H1 (cell line): ENCODE results near the gene CCDC12. TPM values are rescaled to one million over a fixed set of nuclear protein-coding genes. Genes with fewer than 3 reads are reported as not detected.

Experiments used
- CTCF ChIA-PET: fragments of 300-600 bp; sonication (Branson Sonifier 250); formaldehyde crosslinking; loops from one replicate; lab custom pipeline; 2021; ENCODE audit not compliant: partially characterized antibody; lab: Charles Lee
- POLR2A ChIA-PET: fragments of 300-600 bp; sonication (Branson Sonifier 250); formaldehyde crosslinking; loops from one replicate; lab custom pipeline; 2021; ENCODE audit warnings: inconsistent platforms; ENCODE audit not compliant: partially characterized antibody; lab: Charles Lee
- DNase-seq, 2 experiments: peaks; one replicate each; pipeline versions ENCODE4 v3.0.0 to v3.0.0-alpha.2; 2010 to 2022; ENCODE audit warnings: low spot score in 2 of 2, low read depth in 1 of 2, mixed read lengths in 1 of 2
- FAIRE-seq: peaks from 2 replicates; lab custom pipeline; 2011; peaks lifted over from hg19 to GRCh38; lab: Jason Lieb, UNC
- H2AFZ ChIP-seq: 2 replicates; pipeline ENCODE4 v1.8.1; 2012; ENCODE audit warnings: low read length, inconsistent platforms
- H2AK5ac ChIP-seq: 2 replicates; pipeline ENCODE4 v1.6.1; 2013; ENCODE audit warnings: low read depth, low read length
- H2BK120ac ChIP-seq: replicated peaks from 2 replicates; pipeline ENCODE3; 2013; ENCODE audit warnings: low read depth, low read length, inconsistent platforms
- H2BK12ac ChIP-seq: 2 replicates; pipeline ENCODE4 v1.6.1; 2013; ENCODE audit warnings: low read depth, low read length
- H2BK15ac ChIP-seq: 2 replicates; pipeline ENCODE4 v1.6.1; 2013; ENCODE audit warnings: low read length
- H2BK20ac ChIP-seq: 2 replicates; pipeline ENCODE4 v1.6.1; 2013; ENCODE audit warnings: low read length
- H2BK5ac ChIP-seq: 2 replicates; pipeline ENCODE4 v1.6.1; 2013; ENCODE audit warnings: low read depth, low read length
- H3K14ac ChIP-seq: 2 replicates; pipeline ENCODE4 v1.6.1; 2013; ENCODE audit warnings: inconsistent platforms; ENCODE audit not compliant: insufficient read length
- H3K18ac ChIP-seq: 2 replicates; pipeline ENCODE4 v1.6.1; 2013; ENCODE audit warnings: low read length; ENCODE audit errors: extremely low read depth
- H3K23ac ChIP-seq: 2 replicates; pipeline ENCODE4 v1.6.1; 2013; ENCODE audit warnings: inconsistent platforms; ENCODE audit not compliant: insufficient read length
- H3K23me2 ChIP-seq: 2 replicates; pipeline ENCODE4 v1.6.1; 2013; ENCODE audit warnings: low read depth, low read length
- H3K27ac ChIP-seq: 2 replicates; pipeline ENCODE4 v1.6.1; 2011; ENCODE audit warnings: low read depth, low read length, inconsistent platforms
- H3K27me3 ChIP-seq, 4 experiments: replicated peaks in 1 of 4; 1 replicate in 1 of 4; 2 replicates in 3 of 4; pipeline versions ENCODE4 v1.6.1 to v1.8.1; 2011 to 2013; ENCODE audit warnings: low read length in 3 of 4, mild to moderate bottlenecking in 3 of 4, inconsistent platforms in 2 of 4, mixed read lengths in 2 of 4, moderate library complexity in 1 of 4; ENCODE audit not compliant: control insufficient read depth in 3 of 4, insufficient read depth in 3 of 4; ENCODE audit errors: extremely low read depth in 1 of 4
- H3K36me3 ChIP-seq, 4 experiments: 2 replicates each; pipeline versions ENCODE4 v1.6.1 to v1.8.1; 2011 to 2013; ENCODE audit warnings: mild to moderate bottlenecking in 4 of 4, low read length in 3 of 4, moderate library complexity in 2 of 4, control low read depth in 1 of 4, inconsistent platforms in 1 of 4; ENCODE audit not compliant: insufficient read depth in 4 of 4, control insufficient read depth in 2 of 4
- H3K4ac ChIP-seq: replicated peaks from 2 replicates; pipeline ENCODE3; 2013; ENCODE audit warnings: low read length, low read depth, mixed read lengths, inconsistent platforms; ENCODE audit not compliant: insufficient read length
- H3K4me1 ChIP-seq, 4 experiments: replicated peaks in 1 of 4; 1 replicate in 1 of 4; 2 replicates in 3 of 4; pipeline versions ENCODE4 v1.6.1 to v1.8.1; 2011 to 2013; ENCODE audit warnings: low read length in 3 of 4, inconsistent platforms in 2 of 4, mixed read lengths in 1 of 4; ENCODE audit not compliant: insufficient read depth in 4 of 4, control insufficient read depth in 3 of 4
- H3K4me2 ChIP-seq, 2 experiments: 2 replicates each; pipeline versions ENCODE4 v1.6.1 to v1.8.1; 2011 to 2013; ENCODE audit warnings: low read depth in 2 of 2, low read length in 2 of 2, control low read depth in 1 of 2, inconsistent platforms in 1 of 2, mild to moderate bottlenecking in 1 of 2; ENCODE audit not compliant: insufficient read depth in 1 of 2
- H3K4me3 ChIP-seq, 4 experiments: fragments of 200-600, 300-600 bp in 1 of 4; sonication (generic), shearing (Covaris generic), sonication (Bioruptor Twin) in 1 of 4; 2 replicates each; pipeline versions ENCODE4 v1.5.1 to v1.8.1; 2011 to 2016; ENCODE audit warnings: low read length in 4 of 4, low read depth in 3 of 4, control low read depth in 2 of 4, inconsistent platforms in 2 of 4, mild to moderate bottlenecking in 2 of 4, mixed read lengths in 1 of 4, moderate library complexity in 1 of 4; ENCODE audit not compliant: insufficient read depth in 2 of 4; ENCODE audit errors: extremely low read depth in 1 of 4
- H3K56ac ChIP-seq: replicated peaks from 2 replicates; pipeline ENCODE3; 2013; ENCODE audit warnings: low read depth, mild to moderate bottlenecking, mixed read lengths, low read length, inconsistent platforms; ENCODE audit not compliant: insufficient read length
- H3K79me1 ChIP-seq: 2 replicates; pipeline ENCODE4 v1.6.1; 2013; ENCODE audit warnings: low read depth, low read length, control low read depth
- H3K79me2 ChIP-seq, 2 experiments: 2 replicates each; pipeline versions ENCODE4 v1.6.1 to v1.8.1; 2012 to 2013; ENCODE audit warnings: low read length in 2 of 2, mild to moderate bottlenecking in 2 of 2, inconsistent platforms in 1 of 2; ENCODE audit not compliant: insufficient read depth in 2 of 2, control insufficient read depth in 1 of 2
- H3K9ac ChIP-seq, 4 experiments: replicated peaks in 1 of 4; 1 replicate in 1 of 4; 2 replicates in 3 of 4; pipeline versions ENCODE4 v1.6.1 to v1.8.1; 2011 to 2013; ENCODE audit warnings: low read depth in 3 of 4, low read length in 3 of 4, control low read depth in 2 of 4, mild to moderate bottlenecking in 2 of 4, moderate library complexity in 2 of 4, inconsistent platforms in 1 of 4; ENCODE audit errors: extremely low read depth in 1 of 4
- H3K9me3 ChIP-seq, 2 experiments: 2 replicates each; pipeline versions ENCODE4 v1.6.1 to v1.8.1; 2012 to 2013; ENCODE audit warnings: mild to moderate bottlenecking in 2 of 2, moderate library complexity in 2 of 2, control low read depth in 1 of 2, inconsistent platforms in 1 of 2, low read depth in 1 of 2, low read length in 1 of 2, mixed read lengths in 1 of 2; ENCODE audit not compliant: insufficient read depth in 2 of 2
- H4K20me1 ChIP-seq, 2 experiments: replicated peaks in 1 of 2; 2 replicates each; pipeline versions ENCODE3 to v1.8.1; 2011 to 2013; ENCODE audit warnings: inconsistent platforms in 2 of 2, low read length in 2 of 2, mild to moderate bottlenecking in 1 of 2; ENCODE audit not compliant: insufficient read depth in 2 of 2, control insufficient read depth in 1 of 2
- H4K5ac ChIP-seq: 2 replicates; pipeline ENCODE4 v1.6.1; 2013; ENCODE audit warnings: low read length, low read depth, mixed read lengths, inconsistent platforms; ENCODE audit not compliant: insufficient read length
- H4K8ac ChIP-seq: 2 replicates; pipeline ENCODE4 v1.8.0; 2013; ENCODE audit warnings: mild to moderate bottlenecking, moderate library complexity, low read length, inconsistent platforms; ENCODE audit not compliant: insufficient read depth; ENCODE audit errors: extremely low read depth
- H4K91ac ChIP-seq: replicated peaks from 2 replicates; pipeline ENCODE3; 2013; ENCODE audit warnings: low read length, mixed read lengths, inconsistent platforms; ENCODE audit not compliant: insufficient read length
- SIX5 ChIP-seq: IDR thresholded peaks from 2 replicates; pipeline ENCODE4 v1.6.1; 2011; ENCODE audit warnings: mild to moderate bottlenecking, low read depth, low read length
- WGBS, 2 experiments: shearing (Covaris generic) in 1 of 2; methylation state at CpG; one replicate each; pipeline versions ENCODE4 v1.1.6 to v1.1.7; 2013 to 2015; ENCODE audit warnings: low lambda C conversion rate in 2 of 2, mixed read lengths in 2 of 2, inconsistent platforms in 1 of 2, low coverage in 1 of 2, missing lambda C conversion rate in 1 of 2; ENCODE audit not compliant: insufficient replicate concordance in 2 of 2, insufficient coverage in 1 of 2, insufficient read length in 1 of 2; ENCODE audit errors: extremely low coverage in 1 of 2, missing lambda C conversion rate in 1 of 2; 5-methylcytosine and 5-hydroxymethylcytosine counted together
- polyA plus RNA-seq, 7 experiments: library from polyadenylated mRNA; depleted of rRNA in 3 of 7; stranded (reverse) in 5 of 7; unstranded in 2 of 7; fragments of >200 nt in 5 of 7; fragments of 200-250 nt in 2 of 7; gene quantifications; 1 replicate in 5 of 7; 2 replicates in 1 of 7; 4 replicates in 1 of 7; pipeline versions ENCODE4 v1.2.1 to v1.2.3, GENCODE V29; 2011 to 2013; ENCODE audit warnings: missing spikeins in 2 of 7, mixed read lengths in 2 of 7
- total RNA-seq: library from RNA; stranded (reverse); fragmentation: NEBNext Ultra II Directional; extraction: Animal tissue kit (Norgen Biotek cat#: 25700); gene quantifications from 2 replicates; pipeline ENCODE4 v1.2.1, GENCODE V29; 2021
- TF ChIP-seq, protein P1 (sequence below): IDR thresholded peaks from 2 replicates; pipeline ENCODE4 v1.6.1; 2012; ENCODE audit warnings: low read length, inconsistent platforms
- TF ChIP-seq, protein P2 (sequence below): IDR thresholded peaks from 2 replicates; pipeline ENCODE4 v1.6.1; 2011; ENCODE audit warnings: low read depth, mild to moderate bottlenecking, low read length; ENCODE audit not compliant: insufficient read depth

The CCDC12 gene
- total and polyA plus RNA-seq, 2 of the 8 experiments (the other 6 are each of a cell fraction or from before 2014, with no cell fraction given) = 29.5 to 41.3 TPM

- no peak overlapping the region for H3K14ac ChIP-seq
- H3K4ac ChIP-seq = no peak overlapping the region
- H2AFZ ChIP-seq = no peak overlapping the region
- H3K18ac ChIP-seq = no peak overlapping the region; the same call in 1 of the 2 replicates
- no peak overlapping the region for H3K27ac ChIP-seq
- no peak overlapping the region for H3K23ac ChIP-seq
- WGBS, 2 experiments = 89% methylated on average over 7 of the region's 7 CpGs; no CpG with 5 or more reads in 1 of the 2 experiments
- H3K79me1 ChIP-seq = no peaks in the 10 kb centered on the region
- H3K23me2 ChIP-seq = peaks cover 11% of the 10 kb centered on the region; the same call in 1 of the 2 replicates
- DNase-seq (no peak), FAIRE-seq (no peak)
- no peak overlapping the region for H2BK5ac ChIP-seq
- peak overlapping the region; percentile 65; the same call in 1 of the 2 replicates for H2AK5ac ChIP-seq
- H3K36me3 ChIP-seq = no peaks in the 10 kb centered on the region
- H3K4me2 ChIP-seq = peak overlapping the region in 1 of 2 experiments; percentile 74; a peak in 1 of 4 replicates
- no peak overlapping the region for H3K56ac ChIP-seq
- no peak overlapping the region for H2BK15ac ChIP-seq
- peaks cover 7 to 17% of the 10 kb centered on the region in 2 experiments for H4K20me1 ChIP-seq
- H3K9ac ChIP-seq = no peak overlapping the region; a peak in 1 of 7 replicates
- POLR2A ChIA-PET = no interaction called here
- H3K9me3 ChIP-seq = no peaks in the 10 kb centered on the region
- no peak overlapping the region for H2BK120ac ChIP-seq
- H2BK20ac ChIP-seq = 0 out of 2 replicates have a peak overlapping the region, but pooled peaks have one; percentile 25
- no peak for TF ChIP-seq SIX5
- TF ChIP-seq, protein P1, sequence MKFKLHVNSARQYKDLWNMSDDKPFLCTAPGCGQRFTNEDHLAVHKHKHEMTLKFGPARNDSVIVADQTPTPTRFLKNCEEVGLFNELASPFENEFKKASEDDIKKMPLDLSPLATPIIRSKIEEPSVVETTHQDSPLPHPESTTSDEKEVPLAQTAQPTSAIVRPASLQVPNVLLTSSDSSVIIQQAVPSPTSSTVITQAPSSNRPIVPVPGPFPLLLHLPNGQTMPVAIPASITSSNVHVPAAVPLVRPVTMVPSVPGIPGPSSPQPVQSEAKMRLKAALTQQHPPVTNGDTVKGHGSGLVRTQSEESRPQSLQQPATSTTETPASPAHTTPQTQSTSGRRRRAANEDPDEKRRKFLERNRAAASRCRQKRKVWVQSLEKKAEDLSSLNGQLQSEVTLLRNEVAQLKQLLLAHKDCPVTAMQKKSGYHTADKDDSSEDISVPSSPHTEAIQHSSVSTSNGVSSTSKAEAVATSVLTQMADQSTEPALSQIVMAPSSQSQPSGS = no peak
- TF ChIP-seq, protein P2, sequence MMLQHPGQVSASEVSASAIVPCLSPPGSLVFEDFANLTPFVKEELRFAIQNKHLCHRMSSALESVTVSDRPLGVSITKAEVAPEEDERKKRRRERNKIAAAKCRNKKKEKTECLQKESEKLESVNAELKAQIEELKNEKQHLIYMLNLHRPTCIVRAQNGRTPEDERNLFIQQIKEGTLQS = no peak
- no peak overlapping the region for H4K91ac ChIP-seq
- no peaks in the 10 kb centered on the region for H3K79me2 ChIP-seq
- CTCF ChIA-PET = interaction anchor here (0.8 to 13.1 kb wide), 9 partner anchors 8 to 505 kb away, joined by 3 to 88 read pairs (median 5); no protein-coding TSS in a partner anchor
- peaks cover 0 to 18% (median 13%) of the 10 kb centered on the region in 4 experiments; a peak in 6 of 7 replicates for H3K4me1 ChIP-seq
- peaks cover 50 to 80% (median 73%) of the 10 kb centered on the region in 4 experiments for H3K27me3 ChIP-seq
- H4K5ac ChIP-seq = no peak overlapping the region
- no peak overlapping the region for H4K8ac ChIP-seq
- no peak overlapping the region for H3K4me3 ChIP-seq
- H2BK12ac ChIP-seq = peak overlapping the region; percentile 75; the same call in 1 of the 2 replicates
Observed at GRCh38 chr3:46884929-46885328, 91.6 kb downstream of the CCDC12 start.
